Thymus (tissue), 11 donors: ENCODE measurements around the gene MTCH2. TPM values are rescaled to one million over a fixed set of nuclear protein-coding genes. Genes with fewer than 3 reads are reported as not detected.

Experiments
- DNase-seq, 9 donors: peaks; one replicate each; pipeline ENCODE4 v3.0.0-alpha.2; 2013; ENCODE audit warnings: low spot score in 9 of 9, low read depth in 6 of 9, missing footprints in 1 of 9
- H3K27ac ChIP-seq, 2 donors: one replicate each; pipeline ENCODE4 v1.5.1; 2013; ENCODE audit warnings: control low read depth in 1 of 2, low read depth in 1 of 2, low read length in 1 of 2, mild to moderate bottlenecking in 1 of 2, moderate library complexity in 1 of 2
- H3K27me3 ChIP-seq, 2 donors: one replicate each; pipeline ENCODE4 v1.5.1; 2013; ENCODE audit warnings: low read length in 1 of 2; ENCODE audit not compliant: control insufficient read depth in 2 of 2, insufficient read depth in 1 of 2
- H3K36me3 ChIP-seq, 2 donors: one replicate each; pipeline ENCODE4 v1.5.1; 2013; ENCODE audit warnings: low read length in 1 of 2, mild to moderate bottlenecking in 1 of 2, moderate library complexity in 1 of 2; ENCODE audit not compliant: control insufficient read depth in 2 of 2, insufficient read depth in 2 of 2
- H3K4me1 ChIP-seq, 2 donors: one replicate each; pipeline ENCODE4 v1.5.1; 2013; ENCODE audit warnings: low read length in 2 of 2; ENCODE audit not compliant: control insufficient read depth in 2 of 2, insufficient read depth in 2 of 2
- H3K4me3 ChIP-seq, 2 donors: one replicate each; pipeline ENCODE4 v1.5.1; 2013; ENCODE audit warnings: low read length in 2 of 2, control low read depth in 1 of 2, mild to moderate bottlenecking in 1 of 2
- H3K9me3 ChIP-seq, 2 donors: one replicate each; pipeline ENCODE4 v1.5.1; 2013; ENCODE audit warnings: low read length in 1 of 2, mild to moderate bottlenecking in 1 of 2; ENCODE audit not compliant: control insufficient read depth in 2 of 2, insufficient read depth in 1 of 2
- WGBS: extraction: QIAGEN DNeasy Blood & Tissue Kit; methylation state at CpG from one replicate; pipeline ENCODE4 v1.1.7; 2013; 5-methylcytosine and 5-hydroxymethylcytosine counted together
- polyA plus RNA-seq: library from polyadenylated mRNA; stranded (reverse); fragments of 200-250 nt; gene quantifications from one replicate; pipeline ENCODE4 v1.2.3, GENCODE V29; 2013
- total RNA-seq: library from RNA; stranded (reverse); fragments of 120-200 nt; gene quantifications from one replicate; pipeline ENCODE4 v1.2.4, GENCODE V29; 2013
- donor health status: healthy.

Gene MTCH2
- total and polyA plus RNA-seq, 2 donors, result 40.0 to 57.7 TPM

DNA sequence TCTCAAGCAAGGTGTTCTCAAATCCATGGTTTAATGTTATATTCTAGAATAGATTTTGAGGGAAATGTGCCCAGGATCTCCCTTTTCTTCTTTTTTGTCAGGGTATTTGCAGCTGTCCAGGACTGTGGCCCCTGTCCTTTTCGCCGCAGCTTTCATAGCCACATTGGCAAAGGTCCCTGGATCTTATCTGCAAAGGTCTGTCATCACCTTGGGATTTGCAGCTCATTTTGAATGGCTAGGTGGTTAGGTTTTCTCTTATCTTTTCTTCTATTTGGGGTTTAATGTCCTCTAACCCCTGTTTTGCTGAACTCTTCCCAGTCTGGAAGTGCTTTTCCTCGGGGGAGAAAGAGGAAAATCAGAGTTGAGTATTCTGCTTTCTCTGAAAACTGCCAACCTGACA, 36.4 kb downstream of the MTCH2 start:
- Histone ChIP-seq H3K27me3 (no peaks in the 10 kb centered on the region), H3K4me1 (no peaks in the 10 kb centered on the region), H3K4me3 (no peak overlapping the region), H3K27ac (no peak overlapping the region), H3K9me3 (no peaks in the 10 kb centered on the region), H3K36me3 (peaks cover under 1 to 4% of the 10 kb centered on the region in 2 donors)
- no peak for DNase-seq
- whole genome bisulfite sequencing, result 97% methylated on average over 3 of the region's 3 CpGs

DNA sequence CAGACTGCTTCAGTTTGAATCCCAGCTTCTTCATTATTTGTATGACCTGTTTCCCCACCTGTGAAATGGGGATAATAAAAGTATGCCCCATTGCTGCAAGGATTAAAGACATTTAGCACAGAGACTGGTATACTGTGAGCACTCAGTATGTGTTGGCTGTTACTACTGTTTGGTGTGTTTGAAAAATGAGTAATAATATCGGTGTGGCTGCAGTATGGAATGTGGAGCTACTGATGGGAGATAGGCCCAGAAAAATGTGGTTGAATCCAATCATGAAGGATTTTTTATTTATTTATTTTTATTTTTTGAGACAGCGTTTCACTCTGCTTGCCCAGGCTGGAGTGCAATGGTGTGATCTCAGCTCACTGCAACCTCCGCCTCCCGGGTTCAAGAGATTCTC, 39.1 kb downstream of the MTCH2 start:
- no peak for DNase-seq

DNA sequence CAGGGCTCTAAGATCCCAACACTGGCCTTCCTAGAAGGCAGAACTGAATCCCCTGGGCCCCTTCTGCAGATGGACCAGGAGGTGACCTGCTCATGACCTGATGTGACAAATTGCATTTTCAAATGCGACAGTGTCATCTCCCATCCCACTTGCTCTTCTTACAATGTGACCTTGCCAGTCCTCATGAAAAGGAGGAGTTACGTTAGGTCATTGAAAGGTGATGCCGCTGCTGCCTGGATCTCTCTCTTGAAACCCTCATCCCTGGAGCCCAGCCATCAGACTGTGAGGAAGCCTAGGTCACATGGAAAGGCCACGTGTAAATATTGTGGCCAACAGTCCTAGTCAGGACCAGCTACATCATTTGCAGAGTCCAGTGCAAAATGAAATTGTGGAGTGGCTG, 42.5 kb downstream of the MTCH2 start:
- H3K4me1 ChIP-seq, result no peaks in the 10 kb centered on the region

More for the DNA sequence above, 39.1 kb downstream of the MTCH2 start:
- no peak overlapping the region for H3K4me3 ChIP-seq
- no peak overlapping the region for H3K27ac ChIP-seq
- no peaks in the 10 kb centered on the region for H3K27me3 ChIP-seq
- peaks cover 0 to 2% of the 10 kb centered on the region in 2 donors for H3K36me3 ChIP-seq
- WGBS, result 98% methylated on average over 4 of the region's 4 CpGs
- H3K4me1 ChIP-seq, result no peaks in the 10 kb centered on the region
- no peaks in the 10 kb centered on the region for H3K9me3 ChIP-seq

DNA sequence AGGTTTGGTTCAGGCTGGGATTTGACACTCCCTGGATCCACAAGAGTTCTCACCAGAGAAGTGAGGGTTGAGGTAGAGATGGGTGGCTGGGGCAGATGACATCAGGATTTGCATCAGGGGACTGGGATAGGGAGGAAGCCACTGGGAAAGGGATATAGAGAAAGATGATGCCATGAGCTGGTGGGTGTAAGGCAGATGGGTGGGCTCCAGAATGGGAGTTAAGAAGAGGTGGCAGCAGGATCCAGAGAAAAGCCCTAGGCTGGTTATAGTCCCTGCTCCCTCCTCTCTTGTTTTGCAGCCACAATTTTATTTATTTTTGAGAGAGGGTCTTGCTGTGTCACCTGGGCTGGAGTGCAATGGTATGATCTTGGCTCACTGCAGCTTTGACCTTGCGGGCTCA, 46.4 kb downstream of the MTCH2 start:
- H3K27ac ChIP-seq, result no peak overlapping the region
- DNase-seq, result no peak
- H3K4me1 ChIP-seq, result peaks cover 6 to 29% of the 10 kb centered on the region in 2 donors
- H3K36me3 ChIP-seq, result no peaks in the 10 kb centered on the region
- no peaks in the 10 kb centered on the region for H3K9me3 ChIP-seq
- 100% methylated on average over 1 of the region's 1 CpG for WGBS
- H3K27me3 ChIP-seq, result peaks cover 23 to 28% of the 10 kb centered on the region in 2 donors
- no peak overlapping the region for H3K4me3 ChIP-seq

More for the DNA sequence above, 42.5 kb downstream of the MTCH2 start:
- no peaks in the 10 kb centered on the region for H3K36me3 ChIP-seq
- H3K9me3 ChIP-seq, result no peaks in the 10 kb centered on the region
- WGBS, result 94% methylated on average over 4 of the region's 4 CpGs
- H3K27ac ChIP-seq, result no peak overlapping the region
- H3K4me3 ChIP-seq, result no peak overlapping the region
- DNase-seq, result no peak
- peaks cover 4 to 5% of the 10 kb centered on the region in 2 donors for H3K27me3 ChIP-seq

DNA sequence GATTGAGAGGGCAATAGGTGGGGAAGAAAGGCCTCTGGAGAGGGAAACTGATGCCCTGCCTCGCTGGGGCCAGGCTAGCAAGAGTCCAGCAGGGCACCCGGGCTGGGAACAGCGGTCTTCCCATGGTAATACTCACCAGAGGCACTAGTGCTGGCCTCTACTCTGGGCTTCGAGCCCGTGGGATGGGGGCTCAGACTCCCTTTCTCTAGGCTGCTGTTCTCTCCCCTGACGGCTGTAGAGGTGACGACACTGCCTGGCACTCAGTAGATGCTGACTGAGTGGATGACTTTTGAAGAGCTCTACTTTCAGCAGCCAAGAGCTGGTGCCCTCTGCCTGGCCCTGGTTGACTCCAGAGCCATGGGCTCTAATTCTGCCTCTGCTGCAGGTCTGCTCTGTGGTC, 47.3 kb downstream of the MTCH2 start:
- Histone ChIP-seq H3K4me1 (peaks cover 6 to 29% of the 10 kb centered on the region in 2 donors), H3K27ac (no peak overlapping the region), H3K27me3 (peaks cover 23 to 28% of the 10 kb centered on the region in 2 donors), H3K9me3 (no peaks in the 10 kb centered on the region), H3K4me3 (no peak overlapping the region), H3K36me3 (no peaks in the 10 kb centered on the region)
- WGBS, result 94% methylated on average over 7 of the region's 7 CpGs
- DNase-seq, result no peak

DNA sequence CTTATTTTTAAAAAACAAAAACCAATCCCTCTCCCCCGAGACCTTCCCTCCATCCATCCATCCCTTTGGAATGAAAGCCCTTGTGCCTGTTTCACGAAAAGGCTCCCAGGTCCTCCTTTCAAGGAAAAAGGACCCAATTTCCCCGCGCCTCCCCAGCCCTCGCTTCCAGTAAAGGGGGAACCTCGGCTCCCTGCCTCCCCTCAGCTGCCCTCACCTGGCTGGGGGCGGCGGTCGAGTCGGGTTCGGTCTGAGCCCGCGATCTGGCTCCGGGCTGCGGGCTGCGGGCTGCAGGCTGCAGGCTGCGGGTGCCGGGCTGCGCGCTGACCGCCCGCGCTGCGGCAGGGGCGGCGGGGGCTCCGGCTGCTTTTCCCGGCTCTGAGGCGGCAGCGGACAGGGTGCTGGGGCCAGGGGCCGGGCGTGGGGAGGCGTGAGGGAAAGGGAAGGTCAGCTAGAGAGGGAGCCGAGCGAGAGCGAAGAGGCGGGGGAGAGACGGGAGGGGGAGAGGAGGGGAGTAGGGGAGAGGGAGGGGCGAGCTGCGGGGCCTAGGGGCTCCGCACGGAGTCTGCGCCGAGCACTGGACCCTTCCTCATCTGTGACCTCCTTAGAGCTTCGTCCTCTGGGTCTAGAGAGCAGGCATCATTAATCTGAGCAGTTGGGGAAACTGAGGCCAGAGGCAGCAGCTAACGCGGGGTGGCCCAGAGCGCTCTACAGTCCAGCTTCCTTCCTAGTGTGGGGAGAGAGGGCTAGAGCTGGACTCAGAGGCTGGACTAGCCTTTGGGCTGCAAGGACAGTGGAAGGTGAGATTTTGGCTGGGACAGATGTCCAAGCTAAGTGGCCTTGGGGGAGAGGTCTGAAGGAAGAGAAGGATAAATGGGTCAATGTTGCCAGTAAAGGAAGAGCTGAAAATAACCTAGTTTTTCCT, 48.2 kb downstream of the MTCH2 start, which contains the start of gene C1QTNF4:
TSS of gene C1QTNF4 (minus strand) at position 478 of the 922 bp plus-strand sequence. CDS start 3,601 bp downstream, outside the sequence.
- Histone ChIP-seq H3K4me3 (peak within 1 kb of the TSS in 1 of 2 donors; percentile 18), H3K27ac (no peak within 1 kb of the TSS), H3K4me1 (peaks cover 6 to 29% of the 10 kb centered on the region in 2 donors), H3K36me3 (no peaks in the 10 kb centered on the region), H3K27me3 (peaks cover 23 to 28% of the 10 kb centered on the region in 2 donors), H3K9me3 (no peaks in the 10 kb centered on the region)
- WGBS, result 7% methylated on average over 48 of the region's 48 CpGs
- no peak for DNase-seq

DNA sequence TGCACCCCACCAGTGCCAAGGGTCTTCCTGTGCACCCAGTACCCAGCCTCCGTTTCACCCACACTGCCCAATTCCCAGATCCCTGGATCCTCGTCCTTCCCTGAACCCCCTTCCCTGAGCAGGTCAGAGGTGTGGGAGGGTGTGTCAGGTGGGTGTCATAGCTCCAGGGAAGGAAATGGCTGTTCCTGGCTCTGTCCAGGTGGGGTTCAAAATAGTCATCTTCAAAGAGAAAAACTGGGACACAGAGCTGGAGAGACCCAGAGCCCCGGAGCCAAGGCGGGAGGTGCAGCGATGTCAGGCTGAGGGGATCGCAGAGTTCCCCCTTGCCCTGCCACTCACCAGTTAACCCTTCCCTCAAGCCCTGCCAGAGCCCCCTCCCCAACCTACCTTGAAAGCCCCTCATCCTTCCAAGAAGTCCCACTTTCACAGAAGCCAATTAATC, 48.8 kb downstream of the MTCH2 start:
- H3K9me3 ChIP-seq, result no peaks in the 10 kb centered on the region
- H3K27ac ChIP-seq, result no peak overlapping the region
- 10% methylated on average over 6 of the region's 6 CpGs for whole genome bisulfite sequencing
- no peak overlapping the region for H3K4me3 ChIP-seq
- H3K4me1 ChIP-seq, result peaks cover 6 to 29% of the 10 kb centered on the region in 2 donors
- DNase-seq, result no peak
- H3K36me3 ChIP-seq, result no peaks in the 10 kb centered on the region
- peaks cover 23 to 28% of the 10 kb centered on the region in 2 donors for H3K27me3 ChIP-seq

DNA sequence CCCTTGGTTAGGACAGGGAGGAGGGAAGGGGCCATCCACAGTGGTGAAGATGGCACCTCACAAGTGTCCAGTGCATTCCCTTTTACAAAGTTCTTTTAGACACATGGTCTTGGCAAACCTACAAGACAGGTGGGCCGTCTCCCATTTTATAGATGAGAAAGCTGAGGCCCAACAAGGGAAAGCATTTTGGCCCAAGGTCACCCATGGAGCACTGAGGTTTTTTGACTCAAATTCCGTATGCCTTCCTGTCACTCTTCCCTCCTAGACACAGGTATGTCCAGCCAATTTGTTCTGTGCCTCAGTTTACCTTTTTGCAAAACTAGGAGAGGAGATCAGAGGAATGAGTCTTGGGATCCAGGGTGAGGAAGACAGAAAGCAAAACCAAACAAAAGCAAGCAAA, 49.4 kb downstream of the MTCH2 start:
- DNase-seq, result no peak
- H3K4me3 ChIP-seq, result no peak overlapping the region
- no peak overlapping the region for H3K27ac ChIP-seq
- no peaks in the 10 kb centered on the region for H3K36me3 ChIP-seq
- peaks cover 6 to 29% of the 10 kb centered on the region in 2 donors for H3K4me1 ChIP-seq
- 86% methylated on average over 2 of the region's 2 CpGs for WGBS
- no peaks in the 10 kb centered on the region for H3K9me3 ChIP-seq
- H3K27me3 ChIP-seq, result peaks cover 23 to 28% of the 10 kb centered on the region in 2 donors

DNA sequence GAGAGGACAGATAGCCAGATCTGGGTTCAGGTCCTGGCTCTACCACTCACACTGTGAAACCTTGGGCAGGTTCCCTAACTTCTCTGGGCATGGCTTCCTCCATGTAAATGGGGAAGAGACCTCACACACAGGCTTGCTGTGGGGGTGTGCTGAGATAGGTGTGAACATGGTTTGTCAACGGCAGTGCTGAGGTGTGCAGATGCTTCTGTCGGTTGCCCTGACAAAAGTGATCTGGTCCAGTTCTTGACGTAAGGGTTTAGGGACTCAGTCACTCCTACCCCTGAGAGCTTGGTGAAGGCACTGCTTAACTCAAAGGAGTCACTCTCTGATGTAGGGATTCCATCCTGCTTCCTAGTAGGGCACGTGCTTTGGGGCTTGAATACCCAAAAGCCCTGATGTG, 50.1 kb downstream of the MTCH2 start:
- H3K4me1 ChIP-seq, result peaks cover 6 to 29% of the 10 kb centered on the region in 2 donors
- 48% methylated on average over 4 of the region's 4 CpGs for WGBS
- H3K9me3 ChIP-seq, result no peaks in the 10 kb centered on the region
- DNase-seq, result peak in 2 of 9 donors; percentile 23 to 26
- H3K27me3 ChIP-seq, result peaks cover 23 to 28% of the 10 kb centered on the region in 2 donors
- no peak overlapping the region for H3K4me3 ChIP-seq
- no peak overlapping the region for H3K27ac ChIP-seq
- H3K36me3 ChIP-seq, result no peaks in the 10 kb centered on the region
